Glomerular visceral epithelial cell (primary cell): ENCODE results near the gene TSPAN11.
A peak's percentile ranks its signal among the peaks of the same experiment; 100 is the strongest.

Experiments used
- DNase-seq: peaks from one replicate; pipeline ENCODE4 v3.0.0-alpha.2; 2016; ENCODE audit errors: extremely low spot score

TSPAN11 gene

DNA sequence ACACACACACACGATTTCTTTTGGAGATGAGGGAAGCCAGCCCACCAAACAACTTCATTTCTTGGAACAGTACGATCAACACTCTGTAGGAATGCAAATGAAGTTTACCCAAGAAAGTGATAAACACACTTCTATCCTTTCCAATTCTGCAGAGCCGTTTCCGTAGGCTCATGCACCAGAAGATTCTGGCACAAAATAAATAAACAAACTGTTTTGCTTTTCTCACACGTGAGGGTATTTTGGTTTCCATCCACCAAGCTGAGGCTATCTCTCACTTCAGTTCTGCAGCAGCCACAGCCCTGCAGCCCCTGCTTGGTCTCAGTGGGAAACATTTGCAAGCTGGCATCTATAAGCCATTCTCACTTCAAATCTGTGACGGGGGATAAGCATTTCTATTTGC is 15.3 kb upstream of the TSPAN11 start:
- no peak for DNase-seq

GRCh38 chr12:30913323-30913722 is 13.2 kb upstream of the TSPAN11 start:
- no peak for DNase-seq

GRCh38 chr12:30914986-30915591 is 11.5 kb upstream of the TSPAN11 start:
- DNase-seq = no peak

DNA sequence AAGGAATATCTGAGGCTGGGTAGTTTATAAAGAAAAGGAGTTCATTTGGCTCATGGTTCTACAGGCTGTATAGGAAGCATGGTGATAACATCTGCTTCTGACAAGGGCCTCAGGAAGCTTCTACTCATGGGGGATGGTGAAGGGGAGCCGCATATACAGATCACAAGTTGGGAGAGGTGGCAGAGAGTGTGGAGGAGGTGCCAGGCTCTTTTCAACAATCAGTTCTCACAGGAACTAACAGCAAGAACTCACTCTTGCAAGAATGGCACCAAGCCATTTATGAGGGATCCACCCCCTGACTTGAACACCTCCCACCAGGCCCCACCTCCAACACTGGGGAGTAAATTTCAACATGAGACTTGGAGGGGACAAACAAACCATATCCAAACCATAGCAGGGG is 3.5 kb upstream of the TSPAN11 start:
- DNase-seq = no peak

- DNase-seq = no peak
Measured at GRCh38 chr12:30925607-30926242, 823 bp upstream of the TSPAN11 start.

DNA sequence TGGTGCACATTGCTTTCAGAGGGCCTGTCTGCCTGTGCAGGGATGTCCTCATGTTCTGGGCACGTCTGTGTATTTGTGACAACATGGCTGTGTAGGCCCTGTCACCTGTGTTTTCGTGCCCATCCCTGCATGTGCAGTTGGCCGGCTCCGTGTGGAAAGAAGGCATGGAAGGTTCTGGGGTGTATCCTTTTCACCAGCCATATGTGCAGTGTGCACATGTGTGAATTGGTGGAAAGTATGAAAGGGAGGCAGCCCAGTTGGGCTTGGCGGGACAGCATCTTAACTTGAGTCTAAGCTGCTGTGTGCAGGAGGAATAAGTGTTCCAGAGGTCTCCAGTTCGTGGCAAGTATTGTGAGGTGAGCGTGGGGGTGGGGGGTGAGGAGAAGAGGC is 669 bp downstream of the TSPAN11 start:
- no peak for DNase-seq

- no peak for DNase-seq
Measured at GRCh38 chr12:30928356-30929244, 2.1 kb downstream of the TSPAN11 start.

GRCh38 chr12:30930238-30930637 is 3.7 kb downstream of the TSPAN11 start:
- no peak for DNase-seq

GRCh38 chr12:30930641-30931040 is 4.1 kb downstream of the TSPAN11 start:
- DNase-seq = no peak

DNA sequence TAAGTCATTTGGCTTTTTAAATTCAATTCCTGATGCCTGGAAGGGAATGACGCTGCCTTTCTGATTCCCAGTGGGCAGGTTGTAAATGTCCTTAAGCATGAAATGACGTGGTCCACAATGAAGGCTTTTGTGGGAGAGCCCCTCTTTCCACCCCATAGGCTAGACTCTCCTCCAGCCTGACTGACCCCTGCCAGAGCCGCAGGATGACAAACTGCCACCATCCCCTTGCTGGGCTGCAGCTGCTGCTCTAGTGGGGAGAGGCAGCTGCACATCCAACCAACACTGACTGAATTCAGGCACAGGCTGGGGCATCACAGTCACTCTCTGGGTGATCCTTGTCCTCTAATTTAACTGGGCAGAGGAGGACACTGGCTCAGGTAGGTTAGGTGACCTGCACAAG is 6.3 kb downstream of the TSPAN11 start:
- no peak for DNase-seq

GRCh38 chr12:30934811-30935210 is 8.3 kb downstream of the TSPAN11 start:
- DNase-seq = no peak

- no peak for DNase-seq
Measured at GRCh38 chr12:30936036-30936435, 9.5 kb downstream of the TSPAN11 start.

GRCh38 chr12:30939234-30939633 is 12.7 kb downstream of the TSPAN11 start:
- DNase-seq = peak; percentile 22

DNA sequence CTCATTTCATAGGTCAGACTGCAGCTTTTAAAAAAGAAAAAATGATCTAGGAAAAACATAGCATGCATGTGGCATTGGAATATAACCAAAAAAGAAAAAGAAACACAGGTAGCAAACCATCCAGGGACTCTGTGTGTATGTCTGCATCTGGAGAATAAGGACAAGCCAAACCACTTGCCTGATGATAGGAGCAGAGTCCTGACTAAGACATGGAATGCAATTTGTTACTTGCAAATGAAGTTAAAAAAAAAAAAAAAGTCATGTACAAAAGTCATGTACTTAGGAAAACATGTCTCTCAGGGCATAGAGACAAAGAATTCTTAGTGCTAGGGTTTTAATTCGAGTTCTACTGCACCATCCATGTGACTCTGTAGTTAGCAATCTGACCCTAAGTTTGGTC is 15.9 kb downstream of the TSPAN11 start:
- no peak for DNase-seq

- DNase-seq = no peak
Measured at GRCh38 chr12:30942936-30943335, 16.4 kb downstream of the TSPAN11 start.

- no peak for DNase-seq
Measured at GRCh38 chr12:30945443-30946164, 19.1 kb downstream of the TSPAN11 start.

GRCh38 chr12:30952015-30952414 is 25.5 kb downstream of the TSPAN11 start:
- no peak for DNase-seq

- DNase-seq = no peak
Measured at GRCh38 chr12:30953257-30953656, 26.7 kb downstream of the TSPAN11 start.

GRCh38 chr12:30953951-30954751 is 27.6 kb downstream of the TSPAN11 start:
- no peak for DNase-seq

- no peak for DNase-seq
Measured at GRCh38 chr12:30955214-30955613, 28.7 kb downstream of the TSPAN11 start.

- DNase-seq = no peak
Measured at GRCh38 chr12:30959110-30959710, 32.7 kb downstream of the TSPAN11 start.
